ENCODE data around the gene DNPH1.

DNA sequence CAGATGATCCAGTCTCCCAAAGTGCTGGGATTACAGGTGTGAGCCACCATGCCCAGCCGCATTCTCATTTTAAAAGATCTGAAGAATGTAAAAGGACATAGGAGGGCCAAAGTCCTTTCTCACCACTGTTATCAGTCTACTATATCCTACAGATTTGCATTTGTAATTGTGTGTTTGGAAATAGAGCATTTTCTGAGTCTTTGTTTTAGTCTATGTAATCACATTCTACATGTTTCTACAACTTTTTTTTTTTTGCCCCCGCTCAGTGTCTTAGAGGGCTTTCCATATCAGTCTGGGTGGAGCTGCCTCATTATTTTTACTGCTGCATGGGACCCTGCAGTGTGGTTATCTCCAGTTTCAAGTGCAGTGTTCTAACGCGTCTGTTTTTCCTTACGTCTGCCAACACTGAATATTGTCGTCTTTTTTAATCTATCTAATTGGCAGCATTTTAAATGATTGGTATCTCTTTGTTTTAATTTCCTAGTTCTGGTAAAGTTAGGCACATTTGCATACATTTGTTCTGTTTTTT lies 39.4 kb downstream of the DNPH1 start:
- no peak for TF ChIP-seq JUN (IDR thresholded peaks at IDR 0.05; ENCODE audit: low read depth, low read length)
- TF ChIP-seq TBP (IDR thresholded peaks at IDR 0.05; ENCODE audit: low read depth, low read length): no peak
- TF ChIP-seq CBX5 (IDR thresholded peaks at IDR 0.05; ENCODE audit: low read depth, low read length): no peak
- TF ChIP-seq, protein P1, sequence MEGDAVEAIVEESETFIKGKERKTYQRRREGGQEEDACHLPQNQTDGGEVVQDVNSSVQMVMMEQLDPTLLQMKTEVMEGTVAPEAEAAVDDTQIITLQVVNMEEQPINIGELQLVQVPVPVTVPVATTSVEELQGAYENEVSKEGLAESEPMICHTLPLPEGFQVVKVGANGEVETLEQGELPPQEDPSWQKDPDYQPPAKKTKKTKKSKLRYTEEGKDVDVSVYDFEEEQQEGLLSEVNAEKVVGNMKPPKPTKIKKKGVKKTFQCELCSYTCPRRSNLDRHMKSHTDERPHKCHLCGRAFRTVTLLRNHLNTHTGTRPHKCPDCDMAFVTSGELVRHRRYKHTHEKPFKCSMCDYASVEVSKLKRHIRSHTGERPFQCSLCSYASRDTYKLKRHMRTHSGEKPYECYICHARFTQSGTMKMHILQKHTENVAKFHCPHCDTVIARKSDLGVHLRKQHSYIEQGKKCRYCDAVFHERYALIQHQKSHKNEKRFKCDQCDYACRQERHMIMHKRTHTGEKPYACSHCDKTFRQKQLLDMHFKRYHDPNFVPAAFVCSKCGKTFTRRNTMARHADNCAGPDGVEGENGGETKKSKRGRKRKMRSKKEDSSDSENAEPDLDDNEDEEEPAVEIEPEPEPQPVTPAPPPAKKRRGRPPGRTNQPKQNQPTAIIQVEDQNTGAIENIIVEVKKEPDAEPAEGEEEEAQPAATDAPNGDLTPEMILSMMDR (IDR thresholded peaks at IDR 0.05; ENCODE audit: control extremely low read depth in 1 of 3, insufficient read depth in 1 of 3, low read depth in 1 of 3, low read length in 3 of 3): no peak
- no peak for TF ChIP-seq NRF1 (IDR thresholded peaks at IDR 0.05; ENCODE audit: low read depth, low read length)
- no peak for TF ChIP-seq JUND (IDR thresholded peaks at IDR 0.05; ENCODE audit: low read length)
- TF ChIP-seq, protein P2, sequence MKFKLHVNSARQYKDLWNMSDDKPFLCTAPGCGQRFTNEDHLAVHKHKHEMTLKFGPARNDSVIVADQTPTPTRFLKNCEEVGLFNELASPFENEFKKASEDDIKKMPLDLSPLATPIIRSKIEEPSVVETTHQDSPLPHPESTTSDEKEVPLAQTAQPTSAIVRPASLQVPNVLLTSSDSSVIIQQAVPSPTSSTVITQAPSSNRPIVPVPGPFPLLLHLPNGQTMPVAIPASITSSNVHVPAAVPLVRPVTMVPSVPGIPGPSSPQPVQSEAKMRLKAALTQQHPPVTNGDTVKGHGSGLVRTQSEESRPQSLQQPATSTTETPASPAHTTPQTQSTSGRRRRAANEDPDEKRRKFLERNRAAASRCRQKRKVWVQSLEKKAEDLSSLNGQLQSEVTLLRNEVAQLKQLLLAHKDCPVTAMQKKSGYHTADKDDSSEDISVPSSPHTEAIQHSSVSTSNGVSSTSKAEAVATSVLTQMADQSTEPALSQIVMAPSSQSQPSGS (IDR thresholded peaks at IDR 0.05; ENCODE audit: low read length): no peak
